H1 (cell line): ENCODE data around the gene TMPRSS15. TPM values are rescaled to one million over a fixed set of nuclear protein-coding genes. Genes with fewer than 3 reads are reported as not detected.

Experiments used
- CTCF ChIA-PET: fragments of 300-600 bp; sonication (Branson Sonifier 250); formaldehyde crosslinking; loops from one replicate; lab custom pipeline; 2021; ENCODE audit not compliant: partially characterized antibody; lab: Charles Lee
- POLR2A ChIA-PET: fragments of 300-600 bp; sonication (Branson Sonifier 250); formaldehyde crosslinking; loops from one replicate; lab custom pipeline; 2021; ENCODE audit warnings: inconsistent platforms; ENCODE audit not compliant: partially characterized antibody; lab: Charles Lee
- DNase-seq, 2 experiments: peaks; one replicate each; pipeline versions ENCODE4 v3.0.0 to v3.0.0-alpha.2; 2010 to 2022; ENCODE audit warnings: low spot score in 2 of 2, low read depth in 1 of 2, mixed read lengths in 1 of 2
- FAIRE-seq: peaks from 2 replicates; lab custom pipeline; 2011; peaks lifted over from hg19 to GRCh38; lab: Jason Lieb, UNC
- H2AFZ ChIP-seq: 2 replicates; pipeline ENCODE4 v1.8.1; 2012; ENCODE audit warnings: low read length, inconsistent platforms
- H2AK5ac ChIP-seq: 2 replicates; pipeline ENCODE4 v1.6.1; 2013; ENCODE audit warnings: low read depth, low read length
- H2BK120ac ChIP-seq: replicated peaks from 2 replicates; pipeline ENCODE3; 2013; ENCODE audit warnings: low read depth, low read length, inconsistent platforms
- H2BK12ac ChIP-seq: 2 replicates; pipeline ENCODE4 v1.6.1; 2013; ENCODE audit warnings: low read depth, low read length
- H2BK15ac ChIP-seq: 2 replicates; pipeline ENCODE4 v1.6.1; 2013; ENCODE audit warnings: low read length
- H2BK20ac ChIP-seq: 2 replicates; pipeline ENCODE4 v1.6.1; 2013; ENCODE audit warnings: low read length
- H2BK5ac ChIP-seq: 2 replicates; pipeline ENCODE4 v1.6.1; 2013; ENCODE audit warnings: low read depth, low read length
- H3K14ac ChIP-seq: 2 replicates; pipeline ENCODE4 v1.6.1; 2013; ENCODE audit warnings: inconsistent platforms; ENCODE audit not compliant: insufficient read length
- H3K18ac ChIP-seq: 2 replicates; pipeline ENCODE4 v1.6.1; 2013; ENCODE audit warnings: low read length; ENCODE audit errors: extremely low read depth
- H3K23ac ChIP-seq: 2 replicates; pipeline ENCODE4 v1.6.1; 2013; ENCODE audit warnings: inconsistent platforms; ENCODE audit not compliant: insufficient read length
- H3K23me2 ChIP-seq: 2 replicates; pipeline ENCODE4 v1.6.1; 2013; ENCODE audit warnings: low read depth, low read length
- H3K27ac ChIP-seq: 2 replicates; pipeline ENCODE4 v1.6.1; 2011; ENCODE audit warnings: low read depth, low read length, inconsistent platforms
- H3K27me3 ChIP-seq, 4 experiments: replicated peaks in 1 of 4; 1 replicate in 1 of 4; 2 replicates in 3 of 4; pipeline versions ENCODE4 v1.6.1 to v1.8.1; 2011 to 2013; ENCODE audit warnings: low read length in 3 of 4, mild to moderate bottlenecking in 3 of 4, inconsistent platforms in 2 of 4, mixed read lengths in 2 of 4, moderate library complexity in 1 of 4; ENCODE audit not compliant: control insufficient read depth in 3 of 4, insufficient read depth in 3 of 4; ENCODE audit errors: extremely low read depth in 1 of 4
- H3K36me3 ChIP-seq, 4 experiments: 2 replicates each; pipeline versions ENCODE4 v1.6.1 to v1.8.1; 2011 to 2013; ENCODE audit warnings: mild to moderate bottlenecking in 4 of 4, low read length in 3 of 4, moderate library complexity in 2 of 4, control low read depth in 1 of 4, inconsistent platforms in 1 of 4; ENCODE audit not compliant: insufficient read depth in 4 of 4, control insufficient read depth in 2 of 4
- H3K4ac ChIP-seq: replicated peaks from 2 replicates; pipeline ENCODE3; 2013; ENCODE audit warnings: low read length, low read depth, mixed read lengths, inconsistent platforms; ENCODE audit not compliant: insufficient read length
- H3K4me1 ChIP-seq, 4 experiments: replicated peaks in 1 of 4; 1 replicate in 1 of 4; 2 replicates in 3 of 4; pipeline versions ENCODE4 v1.6.1 to v1.8.1; 2011 to 2013; ENCODE audit warnings: low read length in 3 of 4, inconsistent platforms in 2 of 4, mixed read lengths in 1 of 4; ENCODE audit not compliant: insufficient read depth in 4 of 4, control insufficient read depth in 3 of 4
- H3K4me2 ChIP-seq, 2 experiments: 2 replicates each; pipeline versions ENCODE4 v1.6.1 to v1.8.1; 2011 to 2013; ENCODE audit warnings: low read depth in 2 of 2, low read length in 2 of 2, control low read depth in 1 of 2, inconsistent platforms in 1 of 2, mild to moderate bottlenecking in 1 of 2; ENCODE audit not compliant: insufficient read depth in 1 of 2
- H3K4me3 ChIP-seq, 4 experiments: fragments of 200-600, 300-600 bp in 1 of 4; sonication (generic), shearing (Covaris generic), sonication (Bioruptor Twin) in 1 of 4; 2 replicates each; pipeline versions ENCODE4 v1.5.1 to v1.8.1; 2011 to 2016; ENCODE audit warnings: low read length in 4 of 4, low read depth in 3 of 4, control low read depth in 2 of 4, inconsistent platforms in 2 of 4, mild to moderate bottlenecking in 2 of 4, mixed read lengths in 1 of 4, moderate library complexity in 1 of 4; ENCODE audit not compliant: insufficient read depth in 2 of 4; ENCODE audit errors: extremely low read depth in 1 of 4
- H3K56ac ChIP-seq: replicated peaks from 2 replicates; pipeline ENCODE3; 2013; ENCODE audit warnings: low read depth, mild to moderate bottlenecking, mixed read lengths, low read length, inconsistent platforms; ENCODE audit not compliant: insufficient read length
- H3K79me1 ChIP-seq: 2 replicates; pipeline ENCODE4 v1.6.1; 2013; ENCODE audit warnings: low read depth, low read length, control low read depth
- H3K79me2 ChIP-seq, 2 experiments: 2 replicates each; pipeline versions ENCODE4 v1.6.1 to v1.8.1; 2012 to 2013; ENCODE audit warnings: low read length in 2 of 2, mild to moderate bottlenecking in 2 of 2, inconsistent platforms in 1 of 2; ENCODE audit not compliant: insufficient read depth in 2 of 2, control insufficient read depth in 1 of 2
- H3K9ac ChIP-seq, 4 experiments: replicated peaks in 1 of 4; 1 replicate in 1 of 4; 2 replicates in 3 of 4; pipeline versions ENCODE4 v1.6.1 to v1.8.1; 2011 to 2013; ENCODE audit warnings: low read depth in 3 of 4, low read length in 3 of 4, control low read depth in 2 of 4, mild to moderate bottlenecking in 2 of 4, moderate library complexity in 2 of 4, inconsistent platforms in 1 of 4; ENCODE audit errors: extremely low read depth in 1 of 4
- H3K9me3 ChIP-seq, 2 experiments: 2 replicates each; pipeline versions ENCODE4 v1.6.1 to v1.8.1; 2012 to 2013; ENCODE audit warnings: mild to moderate bottlenecking in 2 of 2, moderate library complexity in 2 of 2, control low read depth in 1 of 2, inconsistent platforms in 1 of 2, low read depth in 1 of 2, low read length in 1 of 2, mixed read lengths in 1 of 2; ENCODE audit not compliant: insufficient read depth in 2 of 2
- H4K20me1 ChIP-seq, 2 experiments: replicated peaks in 1 of 2; 2 replicates each; pipeline versions ENCODE3 to v1.8.1; 2011 to 2013; ENCODE audit warnings: inconsistent platforms in 2 of 2, low read length in 2 of 2, mild to moderate bottlenecking in 1 of 2; ENCODE audit not compliant: insufficient read depth in 2 of 2, control insufficient read depth in 1 of 2
- H4K5ac ChIP-seq: 2 replicates; pipeline ENCODE4 v1.6.1; 2013; ENCODE audit warnings: low read length, low read depth, mixed read lengths, inconsistent platforms; ENCODE audit not compliant: insufficient read length
- H4K8ac ChIP-seq: 2 replicates; pipeline ENCODE4 v1.8.0; 2013; ENCODE audit warnings: mild to moderate bottlenecking, moderate library complexity, low read length, inconsistent platforms; ENCODE audit not compliant: insufficient read depth; ENCODE audit errors: extremely low read depth
- H4K91ac ChIP-seq: replicated peaks from 2 replicates; pipeline ENCODE3; 2013; ENCODE audit warnings: low read length, mixed read lengths, inconsistent platforms; ENCODE audit not compliant: insufficient read length
- BRCA1 ChIP-seq: IDR thresholded peaks from 2 replicates; pipeline ENCODE4 v1.6.1; 2012; ENCODE audit warnings: low read depth, low read length, improper control_type of control experiment
- EP300 ChIP-seq, 2 experiments: IDR thresholded peaks; 1 replicate in 1 of 2; 2 replicates in 1 of 2; pipeline ENCODE4 v1.6.1; 2011 to 2012; ENCODE audit warnings: low read depth in 2 of 2, low read length in 2 of 2, mild to moderate bottlenecking in 2 of 2, borderline replicate concordance in 1 of 2, inconsistent platforms in 1 of 2, moderate library complexity in 1 of 2
- KDM5A ChIP-seq: fragments of 200-600 bp; IDR thresholded peaks from 2 replicates; pipeline ENCODE4 v1.7.1; 2012; ENCODE audit warnings: mild to moderate bottlenecking, low read length, inconsistent platforms, mixed read lengths
- WGBS, 2 experiments: shearing (Covaris generic) in 1 of 2; methylation state at CpG; one replicate each; pipeline versions ENCODE4 v1.1.6 to v1.1.7; 2013 to 2015; ENCODE audit warnings: low lambda C conversion rate in 2 of 2, mixed read lengths in 2 of 2, inconsistent platforms in 1 of 2, low coverage in 1 of 2, missing lambda C conversion rate in 1 of 2; ENCODE audit not compliant: insufficient replicate concordance in 2 of 2, insufficient coverage in 1 of 2, insufficient read length in 1 of 2; ENCODE audit errors: extremely low coverage in 1 of 2, missing lambda C conversion rate in 1 of 2; 5-methylcytosine and 5-hydroxymethylcytosine counted together
- polyA plus RNA-seq, 7 experiments: library from polyadenylated mRNA; depleted of rRNA in 3 of 7; stranded (reverse) in 5 of 7; unstranded in 2 of 7; fragments of >200 nt in 5 of 7; fragments of 200-250 nt in 2 of 7; gene quantifications; 1 replicate in 5 of 7; 2 replicates in 1 of 7; 4 replicates in 1 of 7; pipeline versions ENCODE4 v1.2.1 to v1.2.3, GENCODE V29; 2011 to 2013; ENCODE audit warnings: missing spikeins in 2 of 7, mixed read lengths in 2 of 7
- total RNA-seq: library from RNA; stranded (reverse); fragmentation: NEBNext Ultra II Directional; extraction: Animal tissue kit (Norgen Biotek cat#: 25700); gene quantifications from 2 replicates; pipeline ENCODE4 v1.2.1, GENCODE V29; 2021
- TF ChIP-seq, protein P1 (sequence below): IDR thresholded peaks from 2 replicates; pipeline ENCODE4 v1.6.1; 2012; ENCODE audit warnings: low read length, inconsistent platforms

Gene TMPRSS15
- total and polyA plus RNA-seq, 2 of the 8 experiments (the other 6 are each of a cell fraction or from before 2014, with no cell fraction given), result not detected

DNA sequence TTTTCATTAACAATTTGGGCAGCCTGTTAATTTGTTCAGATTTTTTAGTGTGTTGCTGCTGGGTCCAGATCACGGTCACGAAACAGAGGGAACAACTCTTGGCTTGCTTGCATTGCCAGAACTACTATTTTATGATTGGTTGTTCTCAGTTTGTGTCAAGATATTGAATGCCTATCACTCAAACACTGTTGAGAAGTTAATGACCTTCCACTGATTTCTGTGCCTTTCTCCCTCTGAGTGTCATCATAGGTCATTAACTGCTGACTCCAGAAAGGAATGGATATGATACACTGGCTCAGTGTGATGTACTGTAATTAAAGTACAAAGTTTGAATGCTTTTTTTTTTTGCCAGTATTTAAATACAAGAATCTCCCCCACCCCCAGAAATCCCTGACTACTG, 149.8 kb downstream of the TMPRSS15 start:
- Histone ChIP-seq H2BK15ac (no peak overlapping the region), H2BK120ac (no peak overlapping the region), H3K23me2 (no peaks in the 10 kb centered on the region), H3K4me2 (no peak overlapping the region), H3K23ac (no peak overlapping the region), H3K36me3 (no peaks in the 10 kb centered on the region), H2AK5ac (no peak overlapping the region), H2BK12ac (no peak overlapping the region), H3K9ac (no peak overlapping the region), H3K27ac (no peak overlapping the region), H2BK5ac (no peak overlapping the region), H4K8ac (no peak overlapping the region), H3K79me1 (no peaks in the 10 kb centered on the region), H4K91ac (no peak overlapping the region), H3K56ac (no peak overlapping the region), H4K20me1 (no peaks in the 10 kb centered on the region), H3K4me1 (no peaks in the 10 kb centered on the region), H3K4ac (no peak overlapping the region), H3K4me3 (no peak overlapping the region), H3K9me3 (no peaks in the 10 kb centered on the region), H2BK20ac (no peak overlapping the region), H3K18ac (no peak overlapping the region), H2AFZ (no peak overlapping the region), H3K79me2 (no peaks in the 10 kb centered on the region), H4K5ac (no peak overlapping the region), H3K27me3 (no peaks in the 10 kb centered on the region), H3K14ac (no peak overlapping the region)
- no peak for DNase-seq
- FAIRE-seq, result no peak
- TF ChIP-seq EP300 (IDR thresholded peaks at IDR 0.05; ENCODE audit: borderline replicate concordance in 1 of 2, low read depth in 2 of 2, low read length in 2 of 2) (no peak), KDM5A (no peak), BRCA1 (no peak)
- TF ChIP-seq, protein P1, sequence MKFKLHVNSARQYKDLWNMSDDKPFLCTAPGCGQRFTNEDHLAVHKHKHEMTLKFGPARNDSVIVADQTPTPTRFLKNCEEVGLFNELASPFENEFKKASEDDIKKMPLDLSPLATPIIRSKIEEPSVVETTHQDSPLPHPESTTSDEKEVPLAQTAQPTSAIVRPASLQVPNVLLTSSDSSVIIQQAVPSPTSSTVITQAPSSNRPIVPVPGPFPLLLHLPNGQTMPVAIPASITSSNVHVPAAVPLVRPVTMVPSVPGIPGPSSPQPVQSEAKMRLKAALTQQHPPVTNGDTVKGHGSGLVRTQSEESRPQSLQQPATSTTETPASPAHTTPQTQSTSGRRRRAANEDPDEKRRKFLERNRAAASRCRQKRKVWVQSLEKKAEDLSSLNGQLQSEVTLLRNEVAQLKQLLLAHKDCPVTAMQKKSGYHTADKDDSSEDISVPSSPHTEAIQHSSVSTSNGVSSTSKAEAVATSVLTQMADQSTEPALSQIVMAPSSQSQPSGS, result no peak
- 100% methylated on average over 2 of the region's 2 CpGs; no CpG with 5 or more reads in 1 of the 2 experiments for WGBS, 2 experiments
- ChIA-PET POLR2A (no interaction called here), CTCF (interaction anchor here (2.1 kb wide), 1 partner anchor 213 kb away, joined by 7 read pairs; no protein-coding TSS in a partner anchor)
